Measurements from ENCODE around the gene HECTD2.

HECTD2 gene

DNA sequence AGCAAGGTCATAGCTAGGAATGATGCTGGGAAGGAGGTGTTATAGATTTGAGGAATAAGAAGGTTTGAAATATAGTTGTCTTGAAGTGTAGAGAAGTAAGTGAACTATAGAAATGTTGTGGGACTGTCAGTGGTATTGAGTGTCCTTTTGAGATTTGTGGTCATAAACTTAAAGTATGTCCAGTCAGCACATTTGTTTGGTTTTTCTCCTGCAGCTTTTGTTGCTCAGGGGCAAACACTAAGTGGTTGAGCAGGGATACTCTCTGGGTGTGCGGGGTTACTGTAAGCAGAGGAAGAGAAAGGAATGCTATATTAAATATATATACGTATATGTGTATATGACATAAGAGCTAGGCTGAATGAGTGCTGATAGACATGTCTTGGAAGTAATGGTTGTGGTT lies 67.1 kb downstream of the HECTD2 start:
- Mint-ChIP-seq H3K27me3 (no peaks in the 10 kb centered on the region), H3K36me3 (ENCODE audit: low read depth) (no peaks in the 10 kb centered on the region), H3K9me3 (no peaks in the 10 kb centered on the region), H3K4me1 (no peaks in the 10 kb centered on the region), H3K27ac (no peak overlapping the region), H3K4me3 (no peak overlapping the region)
- ATAC-seq (no peak), DNase-seq (no peak)

DNA sequence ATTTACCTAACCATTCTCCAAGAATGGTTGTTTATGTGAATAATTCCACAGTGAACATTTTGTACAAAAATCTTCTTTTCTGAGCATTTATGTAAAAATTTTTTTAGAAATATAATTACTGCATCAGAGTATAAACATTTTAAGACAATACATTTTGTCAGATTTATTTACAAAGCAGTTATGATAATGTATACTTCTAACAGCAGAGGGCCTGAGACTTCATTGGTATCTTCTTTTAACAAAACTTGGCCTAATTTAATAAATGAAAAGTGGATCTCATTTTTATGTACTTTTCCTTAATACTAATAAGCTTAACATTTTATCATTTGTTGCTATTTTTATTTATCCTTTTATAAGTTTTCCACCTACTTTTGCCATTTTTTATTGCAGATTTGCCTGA lies 69.4 kb downstream of the HECTD2 start:
- DNase-seq (no peak), ATAC-seq (no peak)
- no peaks in the 10 kb centered on the region for H3K9me3 Mint-ChIP-seq
- H3K36me3 Mint-ChIP-seq (ENCODE audit: low read depth) = peaks cover 5% of the 10 kb centered on the region
- no peak overlapping the region for H3K27ac Mint-ChIP-seq
- H3K27me3 Mint-ChIP-seq = no peaks in the 10 kb centered on the region
- H3K4me1 Mint-ChIP-seq = no peaks in the 10 kb centered on the region
- H3K4me3 Mint-ChIP-seq = no peak overlapping the region

DNA sequence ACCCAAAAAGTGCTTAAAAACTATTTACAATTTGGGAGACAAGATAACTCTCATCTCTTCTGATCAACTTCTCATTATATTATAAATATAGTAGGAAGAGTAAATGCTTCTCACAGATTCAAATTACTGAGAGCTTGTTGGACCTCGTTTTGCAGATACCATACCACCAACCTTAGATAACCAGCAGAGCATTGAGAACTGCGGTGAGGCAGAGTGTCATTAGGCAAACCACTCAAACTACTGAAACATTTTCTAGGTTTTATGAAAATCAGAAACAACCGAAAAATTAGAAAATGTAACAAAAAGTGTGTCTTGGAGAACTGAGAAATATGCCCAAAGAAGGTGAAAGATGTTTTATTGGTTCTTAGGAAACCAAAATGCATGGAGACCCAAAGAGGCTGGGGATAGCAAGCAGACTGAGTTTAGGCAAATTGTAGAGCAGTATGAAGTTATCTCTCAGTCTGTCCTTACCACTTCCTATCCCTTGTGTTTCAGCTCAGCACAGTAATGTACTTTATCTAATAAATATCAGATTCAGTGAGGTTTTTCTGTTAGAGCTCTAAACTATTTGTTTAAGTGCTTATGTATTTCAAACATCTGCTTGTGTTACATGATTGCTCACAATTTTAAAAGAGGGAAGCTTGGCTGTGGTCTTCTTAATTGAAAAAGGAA lies 77.9 kb downstream of the HECTD2 start:
- Mint-ChIP-seq H3K9me3 (no peaks in the 10 kb centered on the region), H3K27ac (no peak overlapping the region), H3K4me3 (no peak overlapping the region), H3K4me1 (no peaks in the 10 kb centered on the region), H3K27me3 (no peaks in the 10 kb centered on the region), H3K36me3 (ENCODE audit: low read depth) (peaks cover 8% of the 10 kb centered on the region)
- DNase-seq (no peak), ATAC-seq (no peak)

DNA sequence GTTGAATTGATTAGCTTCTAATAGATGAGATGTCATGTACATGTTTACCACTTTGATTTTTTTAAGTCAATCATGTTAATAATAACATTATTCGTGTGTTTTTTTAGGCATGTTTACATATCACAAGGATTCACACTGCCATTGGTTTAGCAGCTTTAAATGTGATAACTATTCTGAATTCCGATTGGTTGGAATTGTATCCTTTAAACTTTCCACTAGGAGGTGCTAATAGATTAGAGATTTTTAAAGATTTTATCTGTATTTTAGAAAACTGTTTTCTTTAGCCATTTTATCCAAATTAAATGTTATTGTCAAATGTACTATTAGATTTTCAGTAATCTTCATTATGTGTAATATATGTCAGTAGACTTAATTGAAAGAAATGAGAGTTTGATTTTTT lies 83.2 kb downstream of the HECTD2 start:
- H3K9me3 Mint-ChIP-seq = no peaks in the 10 kb centered on the region
- ATAC-seq (no peak), DNase-seq (no peak)
- no peak overlapping the region for H3K27ac Mint-ChIP-seq
- H3K27me3 Mint-ChIP-seq = no peaks in the 10 kb centered on the region
- H3K4me3 Mint-ChIP-seq = no peak overlapping the region
- H3K36me3 Mint-ChIP-seq (ENCODE audit: low read depth) = peaks cover 3% of the 10 kb centered on the region
- H3K4me1 Mint-ChIP-seq = no peaks in the 10 kb centered on the region

DNA sequence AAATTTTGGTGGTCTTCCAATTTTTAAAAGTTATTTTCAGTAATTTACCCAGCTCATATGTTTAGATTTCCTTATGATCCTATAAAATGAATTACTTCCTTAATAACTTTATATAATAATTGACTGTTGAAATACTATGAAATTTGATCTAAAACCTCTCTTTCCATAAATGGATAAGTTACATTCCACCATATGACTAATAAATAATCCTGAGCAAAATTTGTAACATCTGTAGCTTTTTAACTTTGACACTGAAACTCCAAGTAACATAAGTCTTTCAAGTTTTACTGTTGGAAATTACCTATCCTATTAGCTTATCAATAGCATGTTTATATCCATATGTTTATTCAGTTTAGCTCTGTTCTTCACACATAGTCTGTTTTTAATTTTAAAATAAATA lies 85.3 kb downstream of the HECTD2 start:
- ATAC-seq = no peak
- Mint-ChIP-seq H3K27ac (no peak overlapping the region), H3K4me3 (no peak overlapping the region), H3K4me1 (no peaks in the 10 kb centered on the region), H3K36me3 (ENCODE audit: low read depth) (no peaks in the 10 kb centered on the region), H3K9me3 (no peaks in the 10 kb centered on the region), H3K27me3 (no peaks in the 10 kb centered on the region)
- no peak for DNase-seq

DNA sequence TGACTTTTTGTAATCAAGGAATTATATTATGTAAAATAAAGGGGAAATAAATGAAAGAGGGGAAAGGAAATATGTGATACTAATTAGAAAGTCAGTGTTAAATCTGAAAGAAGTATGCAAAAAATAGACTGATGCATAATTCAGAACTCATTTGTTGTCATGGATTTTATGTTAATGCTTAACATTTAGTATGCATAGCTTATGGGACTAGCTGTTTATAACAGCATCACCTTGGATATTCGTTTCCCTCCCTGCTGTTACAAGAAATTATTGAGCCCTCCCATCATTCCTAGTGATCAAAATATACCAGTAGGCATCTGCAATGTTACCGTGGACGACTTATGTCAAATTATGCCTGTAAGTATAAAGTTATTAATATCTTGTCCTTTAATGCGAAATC lies 85.9 kb downstream of the HECTD2 start:
- DNase-seq (no peak), ATAC-seq (no peak)
- no peak overlapping the region for H3K4me3 Mint-ChIP-seq
- H3K27me3 Mint-ChIP-seq = no peaks in the 10 kb centered on the region
- H3K27ac Mint-ChIP-seq = no peak overlapping the region
- no peaks in the 10 kb centered on the region for H3K4me1 Mint-ChIP-seq
- H3K36me3 Mint-ChIP-seq (ENCODE audit: low read depth) = no peaks in the 10 kb centered on the region
- no peaks in the 10 kb centered on the region for H3K9me3 Mint-ChIP-seq

DNA sequence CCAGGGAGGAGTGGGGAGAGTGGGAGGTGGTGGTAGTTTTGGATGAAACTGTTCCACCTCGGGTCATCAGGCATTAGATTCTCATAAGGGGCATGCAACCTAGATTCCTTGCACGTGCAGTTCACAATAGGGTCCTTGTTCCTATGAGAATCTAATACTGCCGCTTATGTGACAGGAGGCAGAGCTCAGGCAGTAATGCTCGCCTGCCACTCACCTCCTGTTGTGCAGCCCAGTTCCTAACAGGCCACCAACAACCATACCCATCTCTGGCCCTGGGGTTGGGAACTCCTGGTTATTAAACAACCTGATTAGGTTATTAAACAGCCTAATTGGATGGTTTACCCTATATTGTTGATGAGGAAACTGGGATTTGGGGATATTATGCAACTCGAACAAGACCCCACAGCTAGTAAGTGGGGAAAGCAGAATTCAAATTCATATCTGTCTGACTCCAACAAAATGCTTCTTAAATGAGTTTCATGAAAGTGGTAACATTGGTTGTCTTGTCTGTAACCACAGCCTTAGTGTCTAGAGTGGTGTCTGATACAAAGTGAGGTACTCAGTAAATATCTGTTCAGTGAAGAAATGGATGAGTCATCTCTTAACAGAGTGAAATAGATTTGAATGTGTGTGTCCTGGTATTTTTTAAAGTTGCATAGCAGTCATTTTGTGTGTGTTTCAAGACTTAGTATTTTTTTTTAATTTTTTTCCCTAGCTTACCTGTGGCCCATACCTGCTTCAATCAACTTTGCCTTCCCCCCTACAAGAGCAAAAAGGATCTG lies 101.6 kb downstream of the HECTD2 start:
- Mint-ChIP-seq H3K36me3 (ENCODE audit: low read depth) (no peaks in the 10 kb centered on the region), H3K4me1 (no peaks in the 10 kb centered on the region), H3K27me3 (no peaks in the 10 kb centered on the region), H3K27ac (no peak overlapping the region), H3K4me3 (no peak overlapping the region), H3K9me3 (no peaks in the 10 kb centered on the region)
- no peak for ATAC-seq
- DNase-seq = no peak

DNA sequence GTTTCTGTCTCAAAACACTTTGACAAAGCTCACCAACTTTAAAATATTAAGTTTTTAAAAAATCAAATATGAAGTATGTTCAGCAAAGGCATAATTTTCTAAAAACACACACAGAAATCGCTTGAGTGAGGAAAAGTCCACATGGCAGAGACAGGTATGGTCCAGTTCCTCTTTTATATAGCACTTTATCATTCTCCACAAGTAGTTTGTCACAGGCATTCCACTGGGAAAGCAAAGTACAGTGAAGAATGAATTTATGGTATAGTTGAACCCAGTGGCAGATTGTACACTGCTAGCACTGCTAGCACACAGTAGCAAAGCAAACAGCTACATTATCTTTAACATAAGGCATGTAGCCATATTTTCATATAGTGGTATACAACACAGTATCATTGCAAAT lies 102.3 kb downstream of the HECTD2 start:
- no peak overlapping the region for H3K4me3 Mint-ChIP-seq
- no peak for ATAC-seq
- H3K36me3 Mint-ChIP-seq (ENCODE audit: low read depth) = no peaks in the 10 kb centered on the region
- H3K27ac Mint-ChIP-seq = no peak overlapping the region
- DNase-seq = no peak
- no peaks in the 10 kb centered on the region for H3K27me3 Mint-ChIP-seq
- H3K4me1 Mint-ChIP-seq = no peaks in the 10 kb centered on the region
- peaks cover under 1% of the 10 kb centered on the region for H3K9me3 Mint-ChIP-seq

DNA sequence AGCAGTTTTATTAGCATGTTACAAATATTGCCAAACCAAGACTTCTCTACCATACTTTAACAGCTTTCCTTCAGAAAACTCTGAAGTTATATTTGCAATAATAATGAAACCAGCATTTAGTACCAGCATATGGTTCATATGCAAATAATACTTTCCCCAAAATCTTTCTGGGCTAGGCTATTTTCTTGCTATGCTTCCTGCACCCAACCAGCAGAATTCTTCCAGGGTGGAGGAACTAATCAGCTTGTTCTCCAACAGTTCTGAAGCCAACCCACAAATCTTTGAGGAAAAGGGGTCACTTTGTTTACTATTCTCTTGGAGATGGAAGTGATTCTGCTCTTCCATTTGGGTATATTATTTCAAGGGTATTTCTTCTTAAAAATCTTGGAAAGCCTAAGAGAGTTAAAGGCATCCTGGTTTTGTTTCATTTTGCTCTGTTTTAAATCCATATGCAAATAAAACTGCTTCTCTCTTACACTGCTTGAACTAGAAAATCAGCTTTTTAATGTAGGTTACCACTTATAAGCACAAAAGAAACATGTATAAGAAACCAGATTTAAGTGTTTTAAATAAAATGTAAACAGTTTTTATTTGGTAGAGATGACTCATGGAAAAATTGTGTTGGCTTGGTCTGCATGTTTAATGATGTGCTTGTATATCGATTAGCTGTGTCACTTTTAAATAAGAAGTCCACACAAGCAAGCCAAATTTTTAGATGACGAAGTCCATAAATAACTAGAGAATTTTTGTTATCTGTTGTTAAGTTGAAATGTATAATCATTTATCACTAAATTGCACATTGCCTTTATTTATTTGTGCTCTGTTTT lies 103.7 kb downstream of the HECTD2 start:
- Mint-ChIP-seq H3K9me3 (peaks cover 6% of the 10 kb centered on the region), H3K36me3 (ENCODE audit: low read depth) (no peaks in the 10 kb centered on the region), H3K4me1 (no peaks in the 10 kb centered on the region), H3K4me3 (no peak overlapping the region), H3K27ac (no peak overlapping the region), H3K27me3 (no peaks in the 10 kb centered on the region)
- ATAC-seq = no peak
- DNase-seq = no peak

DNA sequence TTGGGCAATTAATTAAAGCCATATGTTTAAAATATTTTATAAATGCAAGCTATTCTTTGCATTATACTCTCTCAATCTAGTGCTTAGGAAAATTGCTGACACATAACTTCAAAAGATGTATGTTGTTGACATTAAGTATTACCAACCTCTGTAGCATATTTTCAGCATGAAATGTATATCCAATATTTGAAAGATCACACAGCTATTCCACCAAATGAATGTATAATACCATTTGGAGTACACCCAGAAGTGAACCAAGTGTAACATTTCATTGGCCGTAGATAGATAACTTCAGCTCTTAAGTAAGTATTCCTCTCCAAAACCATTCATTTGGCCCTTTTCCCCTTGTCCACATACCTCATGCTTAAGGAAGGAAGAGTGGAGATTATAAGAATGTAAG lies 104.6 kb downstream of the HECTD2 start:
- Mint-ChIP-seq H3K27ac (no peak overlapping the region), H3K4me3 (no peak overlapping the region), H3K4me1 (no peaks in the 10 kb centered on the region), H3K27me3 (peaks cover 2% of the 10 kb centered on the region), H3K9me3 (peaks cover 6% of the 10 kb centered on the region), H3K36me3 (ENCODE audit: low read depth) (peaks cover 2% of the 10 kb centered on the region)
- DNase-seq (no peak), ATAC-seq (no peak)

DNA sequence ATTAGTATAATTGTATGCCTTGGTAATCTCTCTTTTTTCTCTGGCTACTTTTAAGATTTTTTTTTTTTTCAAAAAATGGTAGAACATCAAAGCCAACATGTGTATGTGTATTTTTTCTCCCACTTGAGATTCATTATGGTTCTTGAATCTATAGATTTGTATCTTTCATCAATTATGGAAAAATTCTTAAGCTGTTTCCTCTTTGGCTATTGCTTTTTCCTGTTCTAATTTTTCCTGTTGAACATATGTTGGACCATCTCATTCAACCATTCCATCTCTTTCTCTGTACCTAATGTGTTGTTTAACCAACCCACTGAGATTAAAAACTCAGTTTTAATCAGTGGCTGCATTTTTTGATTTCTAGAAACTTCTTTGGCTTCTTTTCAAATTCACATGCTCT lies 107.2 kb downstream of the HECTD2 start:
- H3K27me3 Mint-ChIP-seq = peaks cover 4% of the 10 kb centered on the region
- H3K4me3 Mint-ChIP-seq = no peak overlapping the region
- peaks cover 3% of the 10 kb centered on the region for H3K36me3 Mint-ChIP-seq (ENCODE audit: low read depth)
- H3K4me1 Mint-ChIP-seq = no peaks in the 10 kb centered on the region
- no peak overlapping the region for H3K27ac Mint-ChIP-seq
- ATAC-seq = no peak
- H3K9me3 Mint-ChIP-seq = peaks cover 6% of the 10 kb centered on the region
- DNase-seq = no peak

DNA sequence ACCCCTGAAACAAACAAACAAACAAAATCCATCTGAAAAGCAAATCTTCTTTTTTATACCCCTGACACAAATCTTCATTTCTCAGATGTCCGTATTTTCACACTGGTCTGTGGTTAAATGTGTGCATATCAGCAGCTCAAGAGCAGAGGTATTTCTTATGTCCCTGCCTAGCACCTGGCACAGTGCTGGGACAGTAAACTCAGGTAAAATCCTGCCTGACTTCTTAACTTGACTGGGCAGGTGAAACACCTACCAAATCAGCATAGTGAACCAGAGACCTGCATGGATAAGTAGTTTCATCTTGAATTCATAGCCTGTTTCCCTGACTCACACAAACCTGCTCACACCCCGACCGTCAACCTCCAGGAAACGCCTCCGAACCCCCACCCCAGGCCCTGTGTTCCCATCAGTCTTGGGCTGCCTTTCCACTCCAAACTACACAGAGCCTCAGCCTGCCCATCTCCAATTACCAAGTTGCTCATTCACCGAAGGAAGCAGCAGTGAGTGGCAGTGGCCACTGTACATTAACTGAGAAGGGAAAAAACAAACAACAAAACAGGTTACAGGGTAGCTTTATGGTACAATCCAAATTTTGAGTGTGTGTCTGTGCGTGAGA lies 109.9 kb downstream of the HECTD2 start:
- Mint-ChIP-seq H3K36me3 (ENCODE audit: low read depth) (peaks cover 3% of the 10 kb centered on the region), H3K27me3 (peaks cover 13% of the 10 kb centered on the region), H3K27ac (no peak overlapping the region), H3K4me1 (no peaks in the 10 kb centered on the region), H3K4me3 (no peak overlapping the region), H3K9me3 (peaks cover 6% of the 10 kb centered on the region)
- ATAC-seq = no peak
- no peak for DNase-seq

DNA sequence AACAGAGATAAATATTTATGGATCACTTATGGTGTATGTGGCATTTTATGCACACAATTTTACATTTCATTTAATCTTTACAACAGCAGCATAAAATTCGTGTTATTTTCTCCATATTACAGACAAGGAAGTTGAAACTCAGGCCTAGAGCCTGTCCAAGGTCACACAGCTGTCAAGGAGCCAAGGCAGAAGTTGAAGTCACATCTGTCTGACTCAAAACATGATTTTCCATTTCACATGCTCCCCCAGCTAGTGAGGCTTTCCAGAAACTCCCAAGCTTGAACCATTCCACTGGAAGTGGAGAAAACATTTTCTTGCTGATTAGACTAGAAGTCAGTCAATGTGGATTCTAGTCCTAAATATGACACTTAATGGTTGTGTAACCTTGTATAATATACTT lies 110.5 kb downstream of the HECTD2 start:
- no peak overlapping the region for H3K27ac Mint-ChIP-seq
- H3K27me3 Mint-ChIP-seq = peaks cover 13% of the 10 kb centered on the region
- H3K4me1 Mint-ChIP-seq = no peaks in the 10 kb centered on the region
- no peak overlapping the region for H3K4me3 Mint-ChIP-seq
- no peak for DNase-seq
- ATAC-seq = no peak
- H3K9me3 Mint-ChIP-seq = peaks cover 6% of the 10 kb centered on the region
- H3K36me3 Mint-ChIP-seq (ENCODE audit: low read depth) = peaks cover 3% of the 10 kb centered on the region

DNA sequence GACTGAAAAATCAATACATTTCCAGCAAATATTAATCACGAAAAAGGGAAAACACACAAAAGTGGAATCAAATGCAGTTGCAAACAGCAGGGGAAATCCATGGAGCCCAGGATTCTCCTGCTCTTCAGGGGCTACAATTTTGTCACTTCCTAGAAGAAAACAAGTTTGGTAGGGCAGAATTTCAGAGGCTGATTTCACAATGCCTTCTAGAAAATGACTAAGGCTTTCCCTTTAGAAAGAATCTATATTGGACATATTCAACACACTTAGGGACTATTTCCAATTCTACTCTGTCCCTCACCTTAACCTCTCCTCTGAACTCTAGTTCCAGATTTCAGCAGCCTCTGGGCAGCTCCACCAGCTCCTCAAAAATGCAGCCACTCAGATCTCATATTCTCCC lies 111.3 kb downstream of the HECTD2 start:
- H3K9me3 Mint-ChIP-seq = peaks cover 6% of the 10 kb centered on the region
- no peak for ATAC-seq
- peaks cover 3% of the 10 kb centered on the region for H3K36me3 Mint-ChIP-seq (ENCODE audit: low read depth)
- no peaks in the 10 kb centered on the region for H3K4me1 Mint-ChIP-seq
- H3K4me3 Mint-ChIP-seq = no peak overlapping the region
- H3K27ac Mint-ChIP-seq = no peak overlapping the region
- H3K27me3 Mint-ChIP-seq = peaks cover 13% of the 10 kb centered on the region
- DNase-seq = no peak
